ENCODE results near the gene LAT.

Gene LAT

GRCh38 chr16:29009050-29009837 is 24.4 kb downstream of the LAT start:
- no peak for DNase-seq

DNA sequence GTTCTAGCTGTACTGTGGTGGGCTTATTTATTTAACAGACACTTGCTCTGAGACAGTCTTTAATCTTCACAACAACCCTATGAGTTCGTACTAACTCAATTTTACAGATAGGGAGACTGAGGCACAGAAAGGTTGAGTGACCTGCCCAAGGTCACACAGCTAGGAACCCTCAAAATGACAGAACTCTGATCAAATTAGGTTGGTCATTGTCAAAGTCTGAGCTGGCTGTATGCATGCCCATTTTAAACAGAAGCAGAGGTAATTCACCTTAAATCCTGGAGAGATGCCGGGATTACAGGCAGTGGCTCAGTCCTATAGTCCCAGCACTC is 24.9 kb downstream of the LAT start:
- DNase-seq, result no peak

DNA sequence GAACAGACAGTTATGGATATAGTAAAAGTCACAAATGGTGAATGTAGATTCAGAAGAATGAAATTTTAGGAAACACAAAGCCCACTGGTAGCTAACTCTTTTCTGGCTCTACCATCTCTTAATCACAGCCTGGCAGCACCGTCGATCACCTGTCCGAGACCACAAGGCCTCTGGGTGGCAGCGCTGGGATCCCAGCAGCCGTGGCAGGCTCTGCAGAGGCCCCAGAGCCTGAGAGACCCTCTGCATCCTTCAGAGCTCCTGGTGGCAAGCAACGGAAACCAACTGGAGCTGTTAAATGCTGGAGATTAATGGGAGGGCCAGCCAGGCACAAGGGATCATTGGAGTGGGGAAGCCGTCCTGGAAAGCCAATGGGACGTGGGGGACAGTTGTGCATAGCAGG is 26.3 kb downstream of the LAT start:
- no peak for DNase-seq

DNA sequence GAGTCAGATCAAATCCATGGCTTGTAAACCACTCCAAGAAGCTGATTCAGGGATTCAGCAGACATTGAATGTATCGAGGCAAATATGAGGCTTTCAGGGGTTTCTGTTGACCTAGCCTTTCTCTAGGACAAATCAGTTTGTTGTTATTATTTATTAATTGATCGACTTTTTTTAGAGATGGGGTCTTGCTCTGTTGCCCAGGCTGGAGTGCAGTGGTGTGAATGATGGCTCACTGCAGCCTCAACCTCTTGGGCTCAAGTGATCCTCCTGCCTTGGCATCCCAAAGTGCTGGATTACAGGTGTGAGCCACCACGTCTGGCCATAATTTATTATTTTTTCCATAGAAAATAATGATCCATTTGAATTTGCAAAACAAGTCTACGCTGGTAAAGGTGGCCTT is 27.0 kb downstream of the LAT start:
- DNase-seq, result no peak

GRCh38 chr16:29012913-29013553 is 28.2 kb downstream of the LAT start:
- no peak for DNase-seq

- no peak for DNase-seq
Measured at GRCh38 chr16:29014561-29015069, 29.8 kb downstream of the LAT start.

DNA sequence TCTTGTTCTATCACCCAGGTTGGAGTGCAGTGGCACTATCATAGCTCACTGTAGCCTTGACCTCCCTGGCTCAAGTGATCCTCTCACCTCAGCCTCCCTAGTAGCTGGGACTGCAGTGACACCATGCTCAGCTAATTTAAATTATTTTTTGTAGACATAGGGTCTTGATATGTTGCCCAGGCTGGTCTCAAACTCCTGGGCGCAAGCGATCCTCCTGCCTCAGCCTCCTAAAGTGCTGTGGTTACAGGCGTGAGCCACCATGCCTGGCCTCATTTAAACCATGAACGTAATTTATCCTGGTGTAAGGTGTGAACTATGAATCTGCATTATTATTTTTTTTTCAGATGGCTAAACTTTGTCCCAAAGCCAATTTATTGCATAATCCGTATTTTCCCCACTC is 37.3 kb downstream of the LAT start:
- no peak for DNase-seq

DNA sequence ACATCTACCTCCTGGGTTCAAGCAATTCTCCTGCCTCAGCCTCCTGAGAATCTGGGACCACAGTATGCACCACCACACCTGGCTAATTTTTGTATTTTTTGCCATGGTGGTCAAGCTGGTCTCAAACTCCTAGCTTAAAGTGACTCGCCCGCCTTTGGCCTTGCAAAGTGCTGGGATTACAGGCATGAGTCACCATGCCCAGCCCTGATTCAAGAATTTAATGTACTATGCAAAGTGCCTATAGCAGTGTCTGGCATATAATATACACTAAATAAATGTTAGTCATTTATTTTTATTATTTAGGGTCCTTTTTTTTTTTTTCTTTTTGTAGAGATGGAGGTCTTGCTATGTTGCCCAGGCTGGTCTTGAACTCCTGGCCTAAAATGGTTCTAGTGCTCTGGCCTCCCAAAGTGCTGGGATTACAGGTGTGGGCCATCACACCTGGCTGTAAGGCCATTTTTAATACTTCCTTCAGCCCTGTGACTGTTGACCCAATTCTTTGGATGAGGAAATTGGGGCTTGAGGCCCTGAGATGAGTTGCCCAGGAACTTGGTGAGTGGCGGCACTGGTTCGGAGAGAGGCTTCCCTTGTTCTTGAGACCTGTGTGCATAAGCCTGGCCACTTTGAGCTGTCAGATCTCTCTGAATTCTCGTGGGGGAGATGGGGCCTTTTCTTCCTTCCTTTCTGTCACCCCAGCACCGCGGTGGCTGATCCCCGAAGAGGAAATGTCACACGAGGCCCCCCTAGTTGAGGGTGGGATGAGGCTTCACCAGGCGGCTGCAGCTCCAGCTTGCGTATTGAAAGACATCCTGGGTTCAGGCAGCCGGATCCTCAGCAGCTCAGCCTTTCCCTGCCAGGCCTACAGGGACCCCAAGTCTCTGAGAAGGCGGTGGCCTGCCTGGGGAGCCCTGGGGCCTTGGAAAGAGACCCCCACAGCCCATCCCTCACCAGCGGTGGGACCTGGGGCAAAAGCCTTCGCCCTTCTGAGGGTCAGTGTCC is 38.7 kb downstream of the LAT start:
- peak; percentile 31 for DNase-seq

- no peak for DNase-seq
Measured at GRCh38 chr16:29024278-29024677, 39.4 kb downstream of the LAT start.

DNA sequence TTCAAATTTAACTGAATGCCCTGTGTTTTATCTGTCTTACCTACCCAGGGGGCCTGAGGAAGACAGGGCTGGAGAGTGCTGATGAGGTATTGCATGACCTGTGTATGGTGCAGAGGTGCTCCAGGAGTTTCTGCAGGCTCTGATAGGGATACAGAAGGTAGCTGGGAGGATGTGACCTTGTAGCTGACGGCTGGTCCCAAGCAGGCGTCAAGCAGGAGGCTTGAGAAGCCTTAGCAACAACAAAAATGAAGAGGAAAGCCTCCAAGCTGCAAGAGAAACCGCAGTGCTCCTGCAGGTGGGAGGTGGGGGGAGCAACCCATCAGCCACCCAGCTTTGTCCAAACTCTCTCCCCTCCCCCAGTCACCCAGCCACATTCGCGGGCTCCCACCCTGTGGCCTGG is 40.4 kb downstream of the LAT start:
- no peak for DNase-seq

GRCh38 chr16:29025735-29026134 is 40.9 kb downstream of the LAT start:
- no peak for DNase-seq

DNA sequence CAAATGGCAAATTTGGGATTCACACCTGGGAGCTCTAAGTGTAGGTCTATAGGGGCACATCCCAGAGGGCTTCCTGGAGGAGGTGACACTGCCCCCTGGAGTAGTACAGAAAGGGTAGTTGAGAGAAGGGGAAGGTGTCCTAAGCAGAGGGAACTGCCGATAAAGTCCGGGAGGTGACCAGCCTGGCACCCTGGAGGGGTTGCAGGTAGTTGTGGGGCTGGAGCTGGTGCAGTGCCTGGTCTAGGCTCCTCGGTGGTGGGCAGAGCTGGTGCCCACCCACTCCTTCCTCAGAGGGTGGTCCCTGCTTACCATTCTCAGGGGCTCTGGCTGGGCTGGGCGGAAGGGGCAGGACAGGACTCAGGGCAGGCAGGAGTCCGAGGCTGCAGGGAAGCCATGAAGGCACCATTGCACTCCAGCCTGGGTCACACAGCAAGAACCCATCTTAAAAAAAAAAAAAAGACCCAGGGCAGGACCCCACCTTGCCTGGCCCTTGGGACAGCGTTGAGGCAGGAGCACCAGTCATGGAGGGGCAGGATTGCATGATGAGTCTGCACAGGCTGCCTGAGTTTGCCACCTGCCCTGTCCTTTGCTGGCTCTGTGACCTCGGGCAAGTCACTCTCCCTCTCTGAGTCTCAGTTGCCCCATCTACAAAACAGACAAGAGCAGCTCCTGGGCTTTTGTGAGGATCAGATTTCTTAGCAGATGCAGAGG is 43.8 kb downstream of the LAT start:
- no peak for DNase-seq

DNA sequence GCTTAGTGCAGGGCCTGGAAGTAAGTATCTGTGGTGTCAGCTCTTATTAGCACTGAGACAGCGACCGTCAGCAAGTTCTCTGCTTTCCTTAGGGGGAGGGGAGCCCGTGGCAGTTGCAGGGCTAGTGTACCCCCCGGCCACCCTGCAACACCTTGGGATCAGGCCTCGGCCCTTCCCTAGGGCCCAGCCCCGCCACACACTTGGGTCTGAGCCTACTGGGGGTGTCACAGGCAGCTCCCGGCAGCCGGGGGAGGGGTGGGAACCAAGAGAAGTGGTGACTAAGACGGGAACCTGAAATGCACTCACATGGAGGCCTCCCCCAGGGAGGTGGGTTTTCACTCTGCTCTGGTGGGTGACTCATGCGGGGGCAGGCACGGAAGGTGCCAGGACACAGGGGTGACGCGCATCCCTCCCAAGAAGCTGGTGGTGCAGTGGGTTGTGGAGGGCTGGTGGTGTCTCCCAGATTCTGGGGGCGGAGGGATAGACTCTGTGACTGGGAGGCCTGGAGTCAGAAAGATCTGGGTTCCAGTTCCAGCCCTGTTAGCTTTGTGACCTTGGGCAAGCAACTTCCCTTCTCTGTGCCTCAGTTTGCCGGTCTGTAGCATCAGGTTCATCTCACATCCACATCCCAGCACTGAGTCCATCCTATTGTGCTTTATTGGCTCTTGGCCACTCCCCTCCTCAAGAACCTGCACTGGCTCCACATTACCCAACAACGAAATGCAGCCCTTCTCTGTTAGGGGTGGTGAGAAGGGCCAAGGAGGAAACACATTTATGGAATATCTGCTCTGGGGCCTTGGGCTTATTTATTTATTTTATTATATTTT is 44.5 kb downstream of the LAT start:
- peak; percentile 96 for DNase-seq

GRCh38 chr16:29030086-29030840 is 45.4 kb downstream of the LAT start:
- DNase-seq, result no peak
